Fibroblast of lung (primary cell): ENCODE data around the gene PPP1R9A.

Experiments
- CTCF ChIP-seq, 2 donors: IDR thresholded peaks in 1 of 2; conservative IDR thresholded peaks in 1 of 2; 1 replicate in 1 of 2; 2 replicates in 1 of 2; pipeline ENCODE4 v1.5.1; 2011 to 2012; ENCODE audit warnings: low read length in 2 of 2, control low read depth in 1 of 2, inconsistent platforms in 1 of 2, low read depth in 1 of 2, mild to moderate bottlenecking in 1 of 2
- EZH2 ChIP-seq: IDR thresholded peaks from 2 replicates; pipeline ENCODE4 v1.5.1; 2012; ENCODE audit warnings: low read length, control low read depth, mild to moderate bottlenecking; ENCODE audit errors: missing control alignments

- no peak for TF ChIP-seq CTCF (conservative IDR thresholded peaks at IDR 0.05 in 1 of 2, IDR thresholded peaks at IDR 0.05 in 1 of 2; ENCODE audit: low read depth in 1 of 2, low read length in 2 of 2)
- TF ChIP-seq EZH2: no peak
These were observed 388.0 kb downstream of the PPP1R9A start for GRCh38 chr7:95295397-95295796.
